ENCODE data around the gene QSOX2. TPM values are rescaled to one million over a fixed set of nuclear protein-coding genes. Genes with fewer than 3 reads are reported as not detected.
A peak's percentile ranks its signal among the peaks of the same experiment; 100 is the strongest.

QSOX2 gene
- total RNA-seq, 1 donor from 2014 or later, result 24.1 TPM

GRCh38 chr9:136285501-136286358, 40.1 kb upstream of the QSOX2 start:
- TF ChIP-seq CTCF (IDR thresholded peaks at IDR 0.05; ENCODE audit: unreplicated experiment), result no peak
- no peak for DNase-seq (ENCODE audit: low spot score, unreplicated experiment)
- Mint-ChIP-seq H3K9me3 (ENCODE audit: low read depth) (no peaks in the 10 kb centered on the region), H3K27ac (no peak overlapping the region), H3K4me3 (ENCODE audit: low read depth) (no peak overlapping the region), H3K4me1 (ENCODE audit: low read depth) (peaks cover 2% of the 10 kb centered on the region), H3K36me3 (ENCODE audit: insufficient read depth) (no peaks in the 10 kb centered on the region), H3K27me3 (peaks cover 9% of the 10 kb centered on the region)

- Mint-ChIP-seq H3K9me3 (ENCODE audit: low read depth) (no peaks in the 10 kb centered on the region), H3K27ac (no peak overlapping the region)
- DNase-seq (ENCODE audit: low spot score, unreplicated experiment), result no peak
Observed at GRCh38 chr9:136284951-136285350, 39.3 kb upstream of the QSOX2 start.

GRCh38 chr9:136284311-136284710, 38.7 kb upstream of the QSOX2 start:
- no peaks in the 10 kb centered on the region for H3K36me3 Mint-ChIP-seq (ENCODE audit: insufficient read depth)
- peaks cover 9% of the 10 kb centered on the region for H3K27me3 Mint-ChIP-seq
- peaks cover 2% of the 10 kb centered on the region for H3K4me1 Mint-ChIP-seq (ENCODE audit: low read depth)
- TF ChIP-seq CTCF (IDR thresholded peaks at IDR 0.05; ENCODE audit: unreplicated experiment), result no peak
- no peak for DNase-seq (ENCODE audit: low spot score, unreplicated experiment)
- no peaks in the 10 kb centered on the region for H3K9me3 Mint-ChIP-seq (ENCODE audit: low read depth)
- no peak overlapping the region for H3K4me3 Mint-ChIP-seq (ENCODE audit: low read depth)
- no peak overlapping the region for H3K27ac Mint-ChIP-seq

More at GRCh38 chr9:136284951-136285350, 39.3 kb upstream of the QSOX2 start:
- Mint-ChIP-seq H3K4me3 (ENCODE audit: low read depth) (no peak overlapping the region), H3K4me1 (ENCODE audit: low read depth) (peaks cover 2% of the 10 kb centered on the region), H3K27me3 (peaks cover 9% of the 10 kb centered on the region), H3K36me3 (ENCODE audit: insufficient read depth) (no peaks in the 10 kb centered on the region)
- no peak for TF ChIP-seq CTCF (IDR thresholded peaks at IDR 0.05; ENCODE audit: unreplicated experiment)

DNA sequence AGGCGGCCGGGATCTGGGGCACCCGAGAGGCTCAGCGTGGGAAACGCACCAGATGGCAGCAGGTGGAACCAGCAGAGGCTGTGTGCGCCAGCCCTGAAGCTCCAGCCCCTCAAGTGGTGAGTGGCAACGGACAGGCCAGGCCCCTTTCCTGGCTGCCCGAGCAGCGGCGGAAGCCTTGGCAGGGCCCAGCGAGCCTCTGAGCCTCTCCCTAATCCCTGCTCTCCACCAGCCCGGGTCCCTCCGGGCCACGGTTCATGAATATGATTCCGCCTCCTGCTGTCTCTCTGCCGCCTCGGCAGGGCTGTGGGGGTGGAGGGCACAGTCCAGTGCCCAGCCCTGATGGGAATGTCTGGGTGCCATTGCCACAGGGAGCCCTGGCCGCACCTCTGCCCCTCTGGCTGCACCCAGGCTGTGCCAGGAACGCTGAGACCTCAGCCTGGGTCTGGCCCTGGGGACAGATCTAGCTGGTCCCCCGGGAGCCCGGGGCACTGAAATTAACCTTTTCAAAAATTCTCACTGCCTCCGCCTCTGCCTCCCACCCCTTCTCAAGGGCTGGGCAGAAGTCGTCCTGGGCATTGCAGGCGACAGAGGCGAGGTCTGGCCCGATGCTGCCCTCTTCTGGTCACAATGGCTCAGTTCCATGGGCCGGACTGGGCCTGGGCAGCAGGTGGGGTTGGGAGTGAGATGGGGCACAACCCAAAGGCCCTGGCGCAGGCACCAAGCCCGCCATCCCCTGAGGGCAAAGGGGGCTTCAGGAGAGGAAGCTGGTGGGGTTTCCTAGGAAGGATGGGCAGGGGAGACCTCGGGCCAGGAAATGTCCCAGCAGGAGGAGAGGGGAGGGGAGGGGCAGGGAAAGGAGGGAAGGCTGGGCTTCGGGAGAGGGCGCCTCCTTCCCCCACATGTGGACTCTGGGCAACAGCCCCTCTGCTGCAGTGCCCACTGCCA, 38.0 kb upstream of the QSOX2 start:
- H3K9me3 Mint-ChIP-seq (ENCODE audit: low read depth), result no peaks in the 10 kb centered on the region
- H3K36me3 Mint-ChIP-seq (ENCODE audit: insufficient read depth), result no peaks in the 10 kb centered on the region
- no peak overlapping the region for H3K4me3 Mint-ChIP-seq (ENCODE audit: low read depth)
- peak; percentile 78 for DNase-seq (ENCODE audit: low spot score, unreplicated experiment)
- peaks cover 12% of the 10 kb centered on the region for H3K27me3 Mint-ChIP-seq
- peaks cover 2% of the 10 kb centered on the region for H3K4me1 Mint-ChIP-seq (ENCODE audit: low read depth)
- TF ChIP-seq CTCF (IDR thresholded peaks at IDR 0.05; ENCODE audit: unreplicated experiment), result peak; percentile 82
- H3K27ac Mint-ChIP-seq, result no peak overlapping the region

GRCh38 chr9:136282272-136282861, 36.8 kb upstream of the QSOX2 start:
- Mint-ChIP-seq H3K4me3 (ENCODE audit: low read depth) (no peak overlapping the region), H3K4me1 (ENCODE audit: low read depth) (peaks cover 2% of the 10 kb centered on the region), H3K27ac (no peak overlapping the region), H3K36me3 (ENCODE audit: insufficient read depth) (no peaks in the 10 kb centered on the region), H3K27me3 (peaks cover 11% of the 10 kb centered on the region), H3K9me3 (ENCODE audit: low read depth) (no peaks in the 10 kb centered on the region)
- no peak for DNase-seq (ENCODE audit: low spot score, unreplicated experiment)
- TF ChIP-seq CTCF (IDR thresholded peaks at IDR 0.05; ENCODE audit: unreplicated experiment), result no peak

Data from progenitor cell of endocrine pancreas (in vitro differentiated cells).